ENCODE data around the gene TUBB.

The TUBB gene

GRCh38 chr6:30687659-30688431 lies 32.3 kb upstream of the TUBB start:
- peak; percentile 30 for DNase-seq (ENCODE audit: low spot score)

GRCh38 chr6:30688569-30688968 lies 31.6 kb upstream of the TUBB start:
- no peak for DNase-seq (ENCODE audit: low spot score)

GRCh38 chr6:30689022-30689865 lies 30.9 kb upstream of the TUBB start:
- no peak for DNase-seq (ENCODE audit: low spot score)

GRCh38 chr6:30689985-30690384 lies 30.2 kb upstream of the TUBB start:
- DNase-seq (ENCODE audit: low spot score) = no peak

GRCh38 chr6:30690403-30691207 lies 29.5 kb upstream of the TUBB start, which contains the start of gene NRM:
TSS of gene NRM (minus strand) at chr6:30690984. CDS start at chr6:30690974, 10 bp downstream.
- DNase-seq (ENCODE audit: low spot score) = peak; percentile 91

- DNase-seq (ENCODE audit: low spot score) = no peak
These were observed 28.8 kb upstream of the TUBB start for GRCh38 chr6:30691208-30691847.

GRCh38 chr6:30696432-30696831 lies 23.7 kb upstream of the TUBB start:
- DNase-seq (ENCODE audit: low spot score) = no peak

GRCh38 chr6:30700340-30700739 lies 19.8 kb upstream of the TUBB start:
- DNase-seq (ENCODE audit: low spot score) = no peak

- DNase-seq (ENCODE audit: low spot score) = no peak
These were observed 17.1 kb upstream of the TUBB start for GRCh38 chr6:30703011-30703410.

GRCh38 chr6:30703821-30704220 lies 16.3 kb upstream of the TUBB start:
- DNase-seq (ENCODE audit: low spot score) = no peak

GRCh38 chr6:30705620-30706019 lies 14.5 kb upstream of the TUBB start:
- no peak for DNase-seq (ENCODE audit: low spot score)

GRCh38 chr6:30707281-30707850 lies 12.8 kb upstream of the TUBB start:
- no peak for DNase-seq (ENCODE audit: low spot score)

- DNase-seq (ENCODE audit: low spot score) = no peak
These were observed 10.9 kb upstream of the TUBB start for GRCh38 chr6:30709101-30709868.

- no peak for DNase-seq (ENCODE audit: low spot score)
These were observed 8.3 kb upstream of the TUBB start for GRCh38 chr6:30711758-30712380.

- DNase-seq (ENCODE audit: low spot score) = no peak
These were observed 7.7 kb upstream of the TUBB start for GRCh38 chr6:30712441-30712945.

- DNase-seq (ENCODE audit: low spot score) = no peak
These were observed 5.9 kb upstream of the TUBB start for GRCh38 chr6:30714263-30714662.

GRCh38 chr6:30716879-30717128 lies 3.3 kb upstream of the TUBB start:
- no peak for DNase-seq (ENCODE audit: low spot score)

- DNase-seq (ENCODE audit: low spot score) = peak; percentile 98
These were observed 2.9 kb upstream of the TUBB start, which contains the start of gene MDC1 for GRCh38 chr6:30717129-30717844. TSS of gene MDC1 (minus strand) at chr6:30717281. CDS start at chr6:30715175, 2,106 bp downstream.
